Measurements from ENCODE around the gene ELAC2. TPM values are rescaled to one million over a fixed set of nuclear protein-coding genes. Genes with fewer than 3 reads are reported as not detected.

Gene ELAC2
- total and polyA plus RNA-seq, 2 donors (not counting 1 experiment from before 2014, with no cell fraction given): 36.9 to 47.2 TPM

DNA sequence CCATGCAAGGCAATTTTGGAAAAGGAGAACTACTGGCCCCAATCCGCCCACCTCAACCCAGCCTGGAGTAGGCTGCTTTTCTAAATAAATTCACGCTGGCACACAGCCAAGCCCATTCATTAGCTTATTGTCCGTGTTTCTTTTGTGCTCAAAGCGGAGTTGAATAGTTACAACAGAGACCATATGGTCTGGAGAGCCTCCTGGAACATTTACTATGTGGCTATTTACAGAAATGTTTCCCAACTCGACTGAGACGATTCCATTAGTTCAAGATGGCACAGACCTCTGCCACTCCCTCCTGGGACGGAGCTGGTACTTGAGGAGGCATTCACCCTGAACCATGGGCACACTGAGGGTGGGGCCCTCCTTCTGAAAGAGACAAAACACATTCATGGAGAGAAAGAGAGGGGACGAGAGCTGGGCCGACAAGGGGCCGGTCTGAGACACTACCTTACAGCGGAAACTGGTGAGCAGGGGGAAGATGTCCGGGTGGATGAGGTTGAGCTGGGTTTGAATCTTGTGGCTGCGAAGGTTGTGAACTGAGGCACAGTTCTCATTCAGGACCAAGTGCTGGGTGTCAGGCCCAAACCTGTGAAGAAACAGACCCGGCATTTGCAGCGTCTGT lies 15.7 kb downstream of the ELAC2 start:
- Histone ChIP-seq H3K9ac (ENCODE audit: insufficient read depth, low read length) (no peak overlapping the region), H3K36me3 (ENCODE audit: control insufficient read depth, insufficient read depth, low read length) (peaks cover 26% of the 10 kb centered on the region), H3K27ac (ENCODE audit: insufficient read depth, low read length) (no peak overlapping the region), H3K4me2 (ENCODE audit: extremely low read depth, insufficient read depth, low read length) (no peak overlapping the region), H2AFZ (ENCODE audit: low read length) (no peak overlapping the region), H3K79me2 (ENCODE audit: control insufficient read depth, insufficient read depth, low read length) (no peaks in the 10 kb centered on the region), H3K27me3 (ENCODE audit: control insufficient read depth, insufficient read depth, low read length) (no peaks in the 10 kb centered on the region), H3K4me1 (ENCODE audit: control insufficient read depth, extremely low read depth, insufficient read depth, low read length) (no peaks in the 10 kb centered on the region), H3K4me3 (replicated peaks in 1 of 4; ENCODE audit: control extremely low read depth in 1 of 4, insufficient read depth in 1 of 4, low read depth in 3 of 4, low read length in 4 of 4) (no peak overlapping the region), H3K9me3 (ENCODE audit: control insufficient read depth, insufficient read depth, low read depth, low read length) (no peaks in the 10 kb centered on the region), H4K20me1 (ENCODE audit: control insufficient read depth, extremely low read depth, insufficient read depth, low read length) (no peaks in the 10 kb centered on the region)
- DNase-seq (ENCODE audit: low read depth in 2 of 2): peak; percentile 25 to 44
- TF ChIP-seq CTCF (conservative IDR thresholded peaks at IDR 0.05 in 1 of 2, IDR thresholded peaks at IDR 0.05 in 1 of 2; ENCODE audit: low read depth in 1 of 2, low read length in 2 of 2): no peak
- no peak for TF ChIP-seq EZH2 (IDR thresholded peaks at IDR 0.05; ENCODE audit: low read length, missing control alignments)

DNA sequence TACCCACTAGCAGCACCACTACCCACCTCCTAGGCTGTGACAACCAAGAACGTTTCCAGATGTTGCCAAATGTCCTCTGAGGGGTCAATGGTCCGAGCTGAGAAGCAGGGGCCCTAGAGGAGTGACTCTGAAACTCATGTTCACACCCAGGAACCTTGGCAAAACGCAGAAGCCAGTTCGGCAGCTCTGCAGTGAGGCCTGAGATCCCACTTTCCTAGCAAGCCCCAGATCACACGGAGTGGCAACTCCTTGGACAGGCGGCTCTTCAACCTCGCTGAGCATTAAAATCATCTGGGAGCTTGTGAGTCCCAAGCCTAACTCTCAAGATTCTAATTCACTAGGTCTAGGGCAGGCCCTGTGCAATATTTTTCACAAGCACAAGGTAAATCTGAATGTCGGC lies 17.3 kb downstream of the ELAC2 start:
- Histone ChIP-seq H2AFZ (ENCODE audit: low read length) (no peak overlapping the region), H3K4me2 (ENCODE audit: extremely low read depth, insufficient read depth, low read length) (no peak overlapping the region), H3K4me1 (ENCODE audit: control insufficient read depth, extremely low read depth, insufficient read depth, low read length) (no peaks in the 10 kb centered on the region), H3K79me2 (ENCODE audit: control insufficient read depth, insufficient read depth, low read length) (no peaks in the 10 kb centered on the region), H3K27ac (ENCODE audit: insufficient read depth, low read length) (no peak overlapping the region), H3K36me3 (ENCODE audit: control insufficient read depth, insufficient read depth, low read length) (peaks cover 34% of the 10 kb centered on the region), H3K9me3 (ENCODE audit: control insufficient read depth, insufficient read depth, low read depth, low read length) (no peaks in the 10 kb centered on the region), H3K9ac (ENCODE audit: insufficient read depth, low read length) (no peak overlapping the region), H4K20me1 (ENCODE audit: control insufficient read depth, extremely low read depth, insufficient read depth, low read length) (no peaks in the 10 kb centered on the region), H3K27me3 (ENCODE audit: control insufficient read depth, insufficient read depth, low read length) (no peaks in the 10 kb centered on the region), H3K4me3 (replicated peaks in 1 of 4; ENCODE audit: control extremely low read depth in 1 of 4, insufficient read depth in 1 of 4, low read depth in 3 of 4, low read length in 4 of 4) (no peak overlapping the region)
- DNase-seq (ENCODE audit: low read depth in 2 of 2): no peak
- TF ChIP-seq EZH2 (IDR thresholded peaks at IDR 0.05; ENCODE audit: low read length, missing control alignments): no peak
- TF ChIP-seq CTCF (conservative IDR thresholded peaks at IDR 0.05 in 1 of 2, IDR thresholded peaks at IDR 0.05 in 1 of 2; ENCODE audit: low read depth in 1 of 2, low read length in 2 of 2): no peak

DNA sequence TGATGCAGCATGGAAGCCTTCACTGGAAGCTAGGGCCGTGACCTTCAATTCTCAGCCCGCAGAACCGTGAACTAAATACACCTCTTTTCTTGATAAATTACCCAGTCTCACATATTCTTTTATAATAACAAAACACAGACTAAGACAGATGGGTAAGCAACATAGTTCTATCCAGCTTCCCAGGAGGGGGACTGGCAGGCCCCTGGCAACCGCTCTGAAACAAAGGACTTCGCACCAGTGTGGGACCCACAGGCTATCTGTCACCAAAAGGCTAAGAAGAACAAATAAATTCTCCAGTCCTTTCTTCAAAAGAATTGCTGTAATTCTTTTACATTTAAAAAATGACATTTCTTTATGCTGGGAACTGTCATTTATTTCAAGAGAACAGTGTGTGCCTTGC lies 19.0 kb downstream of the ELAC2 start:
- Histone ChIP-seq H3K4me2 (ENCODE audit: extremely low read depth, insufficient read depth, low read length) (no peak overlapping the region), H3K4me1 (ENCODE audit: control insufficient read depth, extremely low read depth, insufficient read depth, low read length) (no peaks in the 10 kb centered on the region), H4K20me1 (ENCODE audit: control insufficient read depth, extremely low read depth, insufficient read depth, low read length) (no peaks in the 10 kb centered on the region), H3K27ac (ENCODE audit: insufficient read depth, low read length) (no peak overlapping the region), H2AFZ (ENCODE audit: low read length) (no peak overlapping the region), H3K4me3 (replicated peaks in 1 of 4; ENCODE audit: control extremely low read depth in 1 of 4, insufficient read depth in 1 of 4, low read depth in 3 of 4, low read length in 4 of 4) (no peak overlapping the region), H3K27me3 (ENCODE audit: control insufficient read depth, insufficient read depth, low read length) (no peaks in the 10 kb centered on the region), H3K79me2 (ENCODE audit: control insufficient read depth, insufficient read depth, low read length) (no peaks in the 10 kb centered on the region), H3K36me3 (ENCODE audit: control insufficient read depth, insufficient read depth, low read length) (peaks cover 37% of the 10 kb centered on the region), H3K9ac (ENCODE audit: insufficient read depth, low read length) (no peak overlapping the region), H3K9me3 (ENCODE audit: control insufficient read depth, insufficient read depth, low read depth, low read length) (no peaks in the 10 kb centered on the region)
- DNase-seq (ENCODE audit: low read depth in 2 of 2): no peak
- TF ChIP-seq EZH2 (IDR thresholded peaks at IDR 0.05; ENCODE audit: low read length, missing control alignments): no peak
- TF ChIP-seq CTCF (conservative IDR thresholded peaks at IDR 0.05 in 1 of 2, IDR thresholded peaks at IDR 0.05 in 1 of 2; ENCODE audit: low read depth in 1 of 2, low read length in 2 of 2): no peak

Measured in fibroblast of lung (primary cell).